Mesothelial cell of epicardium (in vitro differentiated cells): ENCODE results near the gene CNGB1. TPM values are rescaled to one million over a fixed set of nuclear protein-coding genes. Genes with fewer than 3 reads are reported as not detected.
A peak's percentile ranks its signal among the peaks of the same experiment; 100 is the strongest.

Experiments used
- DNase-seq, 2 experiments: peaks; one replicate each; pipeline ENCODE4 v3.0.0; 2021; ENCODE audit warnings: low spot score in 2 of 2; ENCODE audit not compliant: unreplicated experiment in 2 of 2
- H3K27ac Mint-ChIP-seq: 2 replicates; pipeline ENCODE4 v1.8.0; 2021; ENCODE audit warnings: mixed read lengths
- H3K27me3 Mint-ChIP-seq: 2 replicates; pipeline ENCODE4 v1.8.0; 2021; ENCODE audit warnings: low read depth, mixed read lengths
- H3K36me3 Mint-ChIP-seq: 2 replicates; pipeline ENCODE4 v1.8.0; 2021; ENCODE audit warnings: mixed read lengths
- H3K4me1 Mint-ChIP-seq: 2 replicates; pipeline ENCODE4 v1.8.0; 2021; ENCODE audit warnings: mixed read lengths
- H3K4me3 Mint-ChIP-seq: 2 replicates; pipeline ENCODE4 v1.8.0; 2021; ENCODE audit warnings: mild to moderate bottlenecking, moderate library complexity, mixed read lengths
- H3K9me3 Mint-ChIP-seq: 2 replicates; pipeline ENCODE4 v1.8.0; 2021; ENCODE audit warnings: mixed read lengths
- CTCF ChIP-seq: fragments of 200-600 bp; sonication (generic); IDR thresholded peaks from one replicate; pipeline ENCODE4 v1.5.0; 2021; ENCODE audit warnings: antibody characterized with exemption; ENCODE audit not compliant: unreplicated experiment
- total RNA-seq: library from RNA; stranded (reverse); gene quantifications from 3 replicates; pipeline ENCODE4 v1.2.1, GENCODE V29; 2021

CNGB1 gene
- total RNA-seq, 1 donor from 2014 or later: 0.07 TPM

- DNase-seq: no peak
- H3K4me3 Mint-ChIP-seq: no peak overlapping the region
Observed at GRCh38 chr16:57868913-57869520, 101.9 kb downstream of the CNGB1 start.

GRCh38 chr16:57867000-57867561 lies 103.8 kb downstream of the CNGB1 start:
- no peaks in the 10 kb centered on the region for H3K9me3 Mint-ChIP-seq
- no peak overlapping the region for H3K4me3 Mint-ChIP-seq
- DNase-seq: no peak
- peaks cover 2% of the 10 kb centered on the region for H3K27me3 Mint-ChIP-seq
- no peak for TF ChIP-seq CTCF
- H3K4me1 Mint-ChIP-seq: peaks cover 28% of the 10 kb centered on the region
- H3K27ac Mint-ChIP-seq: peak overlapping the region; percentile 41
- H3K36me3 Mint-ChIP-seq: no peaks in the 10 kb centered on the region

More at GRCh38 chr16:57868913-57869520, 101.9 kb downstream of the CNGB1 start:
- H3K36me3 Mint-ChIP-seq: no peaks in the 10 kb centered on the region
- TF ChIP-seq CTCF: no peak
- H3K4me1 Mint-ChIP-seq: peaks cover 13% of the 10 kb centered on the region
- H3K27ac Mint-ChIP-seq: no peak overlapping the region
- peaks cover 11% of the 10 kb centered on the region for H3K27me3 Mint-ChIP-seq
- H3K9me3 Mint-ChIP-seq: no peaks in the 10 kb centered on the region

GRCh38 chr16:57866529-57866918 lies 104.4 kb downstream of the CNGB1 start:
- no peak overlapping the region for H3K4me3 Mint-ChIP-seq
- H3K4me1 Mint-ChIP-seq: peaks cover 28% of the 10 kb centered on the region
- no peak for DNase-seq
- TF ChIP-seq CTCF: no peak
- H3K27ac Mint-ChIP-seq: no peak overlapping the region
- no peaks in the 10 kb centered on the region for H3K27me3 Mint-ChIP-seq
- no peaks in the 10 kb centered on the region for H3K9me3 Mint-ChIP-seq
- no peaks in the 10 kb centered on the region for H3K36me3 Mint-ChIP-seq

GRCh38 chr16:57865746-57866528 lies 105.0 kb downstream of the CNGB1 start:
- no peak for DNase-seq

More at GRCh38 chr16:57865746-57866528, 105.0 kb downstream of the CNGB1 start:
- no peak overlapping the region for H3K4me3 Mint-ChIP-seq
- TF ChIP-seq CTCF: no peak
- no peaks in the 10 kb centered on the region for H3K9me3 Mint-ChIP-seq
- H3K4me1 Mint-ChIP-seq: peaks cover 28% of the 10 kb centered on the region
- H3K27me3 Mint-ChIP-seq: no peaks in the 10 kb centered on the region
- H3K27ac Mint-ChIP-seq: no peak overlapping the region
- H3K36me3 Mint-ChIP-seq: no peaks in the 10 kb centered on the region
